PC-9 (cell line): ENCODE results near the gene C8G. TPM values are rescaled to one million over a fixed set of nuclear protein-coding genes. Genes with fewer than 3 reads are reported as not detected.

ENCODE experiments used
- BruUV-seq: library from RNA; stranded (reverse); fragments of 400-500 nt; replicated peaks from 2 replicates; lab custom pipeline; 2021; lab: Mats Ljungman, UMichigan
- CTCF ChIA-PET: fragments of 300-600 bp; sonication (Branson Sonifier 250); formaldehyde crosslinking; loops from one replicate; lab custom pipeline; 2022; ENCODE audit warnings: antibody characterized with exemption; lab: Charles Lee
- POLR2A ChIA-PET: fragments of 300-600 bp; sonication (Branson Sonifier 250); formaldehyde crosslinking; loops from one replicate; lab custom pipeline; 2022; ENCODE audit warnings: antibody characterized with exemption; ENCODE audit not compliant: unreplicated experiment; lab: Charles Lee
- DNase-seq, 2 experiments: peaks; one replicate each; pipeline versions ENCODE4 v3.0.0 to v3.0.0-alpha.2; 2015 to 2022; ENCODE audit warnings: mixed read lengths in 1 of 2
- H2AFZ ChIP-seq: fragments of 200-600 bp; sonication (generic); 2 replicates; pipeline ENCODE4 v1.8.1; 2017; ENCODE audit warnings: antibody characterized with exemption
- H3F3A ChIP-seq: fragments of 200-600 bp; sonication (generic); 2 replicates; pipeline ENCODE4 v1.8.1; 2017; ENCODE audit warnings: antibody characterized with exemption, mild to moderate bottlenecking, low read depth; ENCODE audit not compliant: insufficient read depth
- H3K27ac ChIP-seq: fragments of 200-600 bp; sonication (generic); 2 replicates; pipeline ENCODE4 v1.6.1; 2016; ENCODE audit warnings: mixed run types
- H3K27me3 ChIP-seq: fragments of 200-600 bp; sonication (generic); 2 replicates; pipeline ENCODE4 v1.6.1; 2016; ENCODE audit warnings: low read depth, mixed run types; ENCODE audit not compliant: insufficient read depth
- H3K36me3 ChIP-seq: fragments of 200-600 bp; sonication (generic); 2 replicates; pipeline ENCODE4 v1.6.1; 2016; ENCODE audit warnings: low read depth, mixed run types
- H3K4me1 ChIP-seq: fragments of 200-600 bp; sonication (generic); replicated peaks from 2 replicates; pipeline ENCODE4 v1.6.1; 2016; ENCODE audit warnings: mixed run types; ENCODE audit not compliant: insufficient read depth
- H3K4me2 ChIP-seq: fragments of 200-600 bp; sonication (generic); 2 replicates; pipeline ENCODE4 v1.6.1; 2017; ENCODE audit warnings: mixed run types
- H3K4me3 ChIP-seq: fragments of 200-600 bp; sonication (generic); 2 replicates; pipeline ENCODE4 v1.6.1; 2016; ENCODE audit warnings: mixed run types
- H3K79me2 ChIP-seq: fragments of 200-600 bp; sonication (generic); 2 replicates; pipeline ENCODE4 v1.6.1; 2017; ENCODE audit warnings: low read depth, mixed run types
- H3K9me2 ChIP-seq: fragments of 200-600 bp; sonication (generic); 2 replicates; pipeline ENCODE4 v1.8.1; 2017; ENCODE audit warnings: mild to moderate bottlenecking; ENCODE audit not compliant: insufficient read depth
- H3K9me3 ChIP-seq: fragments of 200-600 bp; sonication (generic); 2 replicates; pipeline ENCODE4 v1.8.1; 2016; ENCODE audit warnings: low read depth; ENCODE audit not compliant: insufficient read depth
- H4K20me1 ChIP-seq: fragments of 200-600 bp; sonication (generic); 2 replicates; pipeline ENCODE4 v1.8.1; 2017; ENCODE audit not compliant: insufficient read depth
- CTCF ChIP-seq: fragments of 200-600 bp; sonication (generic); conservative IDR thresholded peaks from 2 replicates; pipeline ENCODE4 v1.6.1; 2017; ENCODE audit warnings: mixed run types, antibody characterized with exemption, mild to moderate bottlenecking, moderate library complexity
- EZH2 ChIP-seq: fragments of 200-600 bp; sonication (generic); IDR thresholded peaks from 2 replicates; pipeline ENCODE4 v1.8.0; 2017; ENCODE audit warnings: antibody characterized with exemption, low read depth
- intact Hi-C: fragments of 100-400 bp; cut with micrococcal nuclease; formaldehyde crosslinking; loops from one replicate; pipeline ENCODE4 v1.10.0; 2022; ENCODE audit not compliant: unreplicated experiment
- total RNA-seq: library from RNA; stranded (reverse); gene quantifications from 2 replicates; pipeline ENCODE4 v1.2.3, GENCODE V29; 2021

C8G gene
- total RNA-seq, 1 experiment from 2014 or later = 2.3 TPM

GRCh38 chr9:136981588-136982231 is 36.7 kb downstream of the C8G start:
- peaks cover 9% of the 10 kb centered on the region for H3K4me1 ChIP-seq
- H3K36me3 ChIP-seq = no peaks in the 10 kb centered on the region
- CTCF ChIA-PET = no interaction called here
- H3K27ac ChIP-seq = no peak overlapping the region
- H3K79me2 ChIP-seq = no peaks in the 10 kb centered on the region
- H4K20me1 ChIP-seq = no peaks in the 10 kb centered on the region
- TF ChIP-seq CTCF (no peak), EZH2 (no peak)
- H3K9me2 ChIP-seq = no peaks in the 10 kb centered on the region
- H3F3A ChIP-seq = peaks cover 12% of the 10 kb centered on the region; the same call in 1 of the 2 replicates
- no peak for DNase-seq
- POLR2A ChIA-PET = interaction anchor here (0.6 kb wide), 2 partner anchors 44 to 181 kb away, joined by 3 read pairs; no protein-coding TSS in a partner anchor
- H2AFZ ChIP-seq = no peak overlapping the region
- H3K9me3 ChIP-seq = no peaks in the 10 kb centered on the region
- no peak overlapping the region for H3K4me2 ChIP-seq
- intact Hi-C loops = no loop called here
- H3K4me3 ChIP-seq = no peak overlapping the region
- H3K27me3 ChIP-seq = no peaks in the 10 kb centered on the region
- BruUV-seq = no TSS peak

- Histone ChIP-seq H4K20me1 (no peaks in the 10 kb centered on the region), H3K4me2 (no peak within 1 kb of the TSS), H3K9me3 (no peaks in the 10 kb centered on the region), H3K36me3 (no peaks in the 10 kb centered on the region), H3K79me2 (no peaks in the 10 kb centered on the region), H3K9me2 (no peaks in the 10 kb centered on the region), H3K27ac (no peak within 1 kb of the TSS), H3K4me3 (no peak within 1 kb of the TSS), H2AFZ (no peak within 1 kb of the TSS), H3K4me1 (peaks cover 9% of the 10 kb centered on the region), H3K27me3 (no peaks in the 10 kb centered on the region), H3F3A (peaks cover 12% of the 10 kb centered on the region; the same call in 1 of the 2 replicates)
- no peak for TF ChIP-seq CTCF
- TF ChIP-seq EZH2 = no peak
- BruUV-seq = no TSS peak
- CTCF ChIA-PET = no interaction called here
- POLR2A ChIA-PET = interaction anchor here (0.6 kb wide), 2 partner anchors 45 to 182 kb away, joined by 3 read pairs; no protein-coding TSS in a partner anchor
- peak in 1 of 2 experiments; percentile 67 for DNase-seq
- intact Hi-C loops = no loop called here
Observed at GRCh38 chr9:136982232-136983051, 37.4 kb downstream of the C8G start, which contains the start of gene LCNL1. Gene LCNL1, plus strand, starts transcription at chr9:136982993. Its CDS starts 594 bp downstream, at chr9:136983587.

DNA sequence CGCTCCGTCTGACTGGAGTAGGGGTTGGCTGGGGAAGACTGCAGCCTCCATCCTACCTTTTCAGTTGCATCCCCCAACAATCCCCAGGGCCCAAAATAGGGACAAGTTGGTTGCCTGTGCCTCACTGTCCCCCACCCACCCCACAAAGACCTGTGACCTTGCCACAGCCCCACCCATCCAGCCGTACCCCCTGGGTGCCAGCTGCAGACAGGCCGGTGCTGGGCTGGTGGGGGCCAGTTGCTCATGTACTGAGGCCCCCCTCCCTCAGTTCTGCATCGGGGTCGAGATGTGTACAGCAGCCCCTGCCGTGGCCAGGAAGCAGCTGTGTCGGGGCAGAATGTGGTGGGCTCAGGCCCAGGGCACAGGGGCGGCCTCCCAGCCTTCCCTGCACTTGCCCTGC is 38.1 kb downstream of the C8G start:
- H3K27ac ChIP-seq = no peak overlapping the region
- no peaks in the 10 kb centered on the region for H3K9me3 ChIP-seq
- DNase-seq = no peak
- H4K20me1 ChIP-seq = no peaks in the 10 kb centered on the region
- TF ChIP-seq CTCF = no peak
- TF ChIP-seq EZH2 = no peak
- ChIA-PET POLR2A (no interaction called here), CTCF (no interaction called here)
- H3K36me3 ChIP-seq = no peaks in the 10 kb centered on the region
- intact Hi-C loops = no loop called here
- H3F3A ChIP-seq = peaks cover 12% of the 10 kb centered on the region; the same call in 1 of the 2 replicates
- BruUV-seq = no TSS peak
- no peaks in the 10 kb centered on the region for H3K79me2 ChIP-seq
- no peak overlapping the region for H2AFZ ChIP-seq
- no peak overlapping the region for H3K4me3 ChIP-seq
- H3K27me3 ChIP-seq = no peaks in the 10 kb centered on the region
- no peak overlapping the region for H3K4me2 ChIP-seq
- no peaks in the 10 kb centered on the region for H3K9me2 ChIP-seq
- H3K4me1 ChIP-seq = peaks cover 9% of the 10 kb centered on the region
